ENCODE measurements around the gene SLC46A1. TPM values are rescaled to one million over a fixed set of nuclear protein-coding genes. Genes with fewer than 3 reads are reported as not detected.

Gene SLC46A1
- total and polyA plus RNA-seq, 2 of the 13 experiments (the other 11 are each of a cell fraction or from before 2014, with no cell fraction given) = 19.6 to 22.6 TPM

- TF ChIP-seq THAP9 (CRISPR knock-in tag; IDR thresholded peaks at IDR 0.05; ENCODE audit: borderline replicate concordance) = no peak
- TF ChIP-seq ZMYM4 (CRISPR knock-in tag; IDR thresholded peaks at IDR 0.05) = peak; percentile 65; the same call in 1 of the 2 replicates
- TF ChIP-seq SMYD3 (CRISPR knock-in tag; IDR thresholded peaks at IDR 0.05) = no peak
- TF ChIP-seq SOX6 (IDR thresholded peaks at IDR 0.05) = no peak
- no peak; the same call in 1 of the 2 replicates for TF ChIP-seq SOX6 (CRISPR knock-in tag; IDR thresholded peaks at IDR 0.05)
- no peak for TF ChIP-seq SALL2 (CRISPR knock-in tag; IDR thresholded peaks at IDR 0.05)
- peak; percentile 13 for TF ChIP-seq ZNF883 (CRISPR knock-in tag; IDR thresholded peaks at IDR 0.05; ENCODE audit: not compliant biosample characterization)
- 0 out of 2 replicates have a peak, but pooled peaks have one; percentile 20 for TF ChIP-seq ZNF101 (CRISPR knock-in tag; IDR thresholded peaks at IDR 0.05; ENCODE audit: borderline replicate concordance, low read depth)
- peak; percentile 48 for TF ChIP-seq HOXA3 (CRISPR knock-in tag; IDR thresholded peaks at IDR 0.05)
- 0 out of 2 replicates have a peak, but pooled peaks have one; percentile 22 for TF ChIP-seq HOXD1 (CRISPR knock-in tag; IDR thresholded peaks at IDR 0.05)
- TF ChIP-seq SPEN (CRISPR knock-in tag; IDR thresholded peaks at IDR 0.05; ENCODE audit: low read depth) = 0 out of 2 replicates have a peak, but pooled peaks have one; percentile 26
- no peak for TF ChIP-seq ZSCAN29 (CRISPR knock-in tag; conservative IDR thresholded peaks at IDR 0.05)
- peak in 1 of 2 experiments; percentile 86; a peak in 2 of 4 replicates for TF ChIP-seq HMGXB4 (CRISPR knock-in tag; IDR thresholded peaks at IDR 0.05; ENCODE audit: borderline replicate concordance in 1 of 2, low read depth in 1 of 2)
- no peak for TF ChIP-seq ELK4 (CRISPR knock-in tag; IDR thresholded peaks at IDR 0.05; ENCODE audit: borderline replicate concordance)
- 0 out of 2 replicates have a peak, but pooled peaks have one; percentile 68 for TF ChIP-seq MTA3 (CRISPR knock-in tag; IDR thresholded peaks at IDR 0.05)
- no peak for TF ChIP-seq ZMAT3 (CRISPR knock-in tag; conservative IDR thresholded peaks at IDR 0.05)
- TF ChIP-seq LCORL (IDR thresholded peaks at IDR 0.05) = no peak
- TF ChIP-seq LCORL (CRISPR knock-in tag; IDR thresholded peaks at IDR 0.05) = peak; percentile 32; the same call in 1 of the 2 replicates
- TF ChIP-seq RORA (CRISPR knock-in tag; IDR thresholded peaks at IDR 0.05) = no peak
- TF ChIP-seq ZNF784 (CRISPR knock-in tag; IDR thresholded peaks at IDR 0.05; ENCODE audit: borderline replicate concordance) = peak; percentile 88
- no peak for TF ChIP-seq PHF20 (CRISPR knock-in tag; IDR thresholded peaks at IDR 0.05)
Measured at GRCh38 chr17:28405632-28406472, at the start of gene SLC46A1 (continued).
